ENCODE results near the gene ESRRB. TPM values are rescaled to one million over a fixed set of nuclear protein-coding genes. Genes with fewer than 3 reads are reported as not detected.

Gene ESRRB
- total and polyA plus RNA-seq, 2 experiments from 2014 or later: 0.13 TPM; not detected in 1

DNA sequence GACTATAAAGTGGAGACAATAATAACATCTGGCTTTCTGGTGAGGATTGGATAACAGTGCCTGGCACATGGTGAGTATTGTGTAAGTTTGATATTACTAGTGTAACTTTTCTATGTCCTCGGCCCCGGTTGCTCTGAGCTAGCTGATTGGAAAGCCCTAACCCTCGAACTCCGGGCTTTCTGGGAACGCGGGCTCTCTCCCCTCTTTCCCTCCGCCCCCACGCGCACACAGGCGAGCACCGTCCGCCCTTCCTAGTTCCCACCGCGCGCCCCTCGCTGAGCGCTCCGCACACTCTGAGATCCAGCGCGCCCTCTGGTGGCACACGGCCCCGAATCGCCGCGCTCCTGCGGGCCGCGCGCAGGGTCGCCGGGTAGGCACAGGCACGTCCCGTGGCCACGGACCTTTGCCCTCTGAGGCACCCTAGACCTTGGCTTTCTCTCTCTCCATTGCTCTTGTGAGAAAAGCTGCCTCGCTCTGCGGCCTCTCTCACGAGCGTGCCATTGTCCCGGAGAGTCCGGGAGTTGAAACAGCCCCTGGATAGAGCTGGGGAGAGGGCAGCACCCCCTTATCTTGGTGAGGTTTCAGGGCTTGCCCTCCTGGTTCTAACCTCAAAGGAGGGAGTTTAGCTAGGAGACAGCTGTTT lies 23.2 kb upstream of the ESRRB start:
- Histone ChIP-seq H3K4me2 (peak overlapping the region; percentile 81), H3K9me3 (ENCODE audit: low read depth) (no peaks in the 10 kb centered on the region), H3K79me2 (no peaks in the 10 kb centered on the region), H3K27ac (no peak overlapping the region), H4K20me1 (ENCODE audit: insufficient read depth, poor library complexity, severe bottlenecking) (no peaks in the 10 kb centered on the region), H3K4me1 (ENCODE audit: insufficient read depth) (no peaks in the 10 kb centered on the region), H3K36me3 (replicated peaks; ENCODE audit: insufficient read depth, low read depth) (no peaks in the 10 kb centered on the region), H3K27me3 (peaks cover 10% of the 10 kb centered on the region), H2AFZ (no peak overlapping the region), H3K9me2 (replicated peaks; ENCODE audit: insufficient read depth) (no peaks in the 10 kb centered on the region), H3K4me3 (no peak overlapping the region)
- DNase-seq (ENCODE audit: low spot score): peak; percentile 84
- 4% methylated on average over 39 of the region's 40 CpGs for WGBS (ENCODE audit: low lambda C conversion rate, missing lambda C conversion rate)
- TF ChIP-seq EZH2phosphoT487 (IDR thresholded peaks at IDR 0.05; ENCODE audit: low read depth, severe bottlenecking, unreplicated experiment) (no peak), EZH2 (IDR thresholded peaks at IDR 0.05; ENCODE audit: borderline replicate concordance) (no peak)
- TF ChIP-seq, protein P1, sequence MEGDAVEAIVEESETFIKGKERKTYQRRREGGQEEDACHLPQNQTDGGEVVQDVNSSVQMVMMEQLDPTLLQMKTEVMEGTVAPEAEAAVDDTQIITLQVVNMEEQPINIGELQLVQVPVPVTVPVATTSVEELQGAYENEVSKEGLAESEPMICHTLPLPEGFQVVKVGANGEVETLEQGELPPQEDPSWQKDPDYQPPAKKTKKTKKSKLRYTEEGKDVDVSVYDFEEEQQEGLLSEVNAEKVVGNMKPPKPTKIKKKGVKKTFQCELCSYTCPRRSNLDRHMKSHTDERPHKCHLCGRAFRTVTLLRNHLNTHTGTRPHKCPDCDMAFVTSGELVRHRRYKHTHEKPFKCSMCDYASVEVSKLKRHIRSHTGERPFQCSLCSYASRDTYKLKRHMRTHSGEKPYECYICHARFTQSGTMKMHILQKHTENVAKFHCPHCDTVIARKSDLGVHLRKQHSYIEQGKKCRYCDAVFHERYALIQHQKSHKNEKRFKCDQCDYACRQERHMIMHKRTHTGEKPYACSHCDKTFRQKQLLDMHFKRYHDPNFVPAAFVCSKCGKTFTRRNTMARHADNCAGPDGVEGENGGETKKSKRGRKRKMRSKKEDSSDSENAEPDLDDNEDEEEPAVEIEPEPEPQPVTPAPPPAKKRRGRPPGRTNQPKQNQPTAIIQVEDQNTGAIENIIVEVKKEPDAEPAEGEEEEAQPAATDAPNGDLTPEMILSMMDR (IDR thresholded peaks at IDR 0.05; ENCODE audit: poor library complexity): peak; percentile 99

DNA sequence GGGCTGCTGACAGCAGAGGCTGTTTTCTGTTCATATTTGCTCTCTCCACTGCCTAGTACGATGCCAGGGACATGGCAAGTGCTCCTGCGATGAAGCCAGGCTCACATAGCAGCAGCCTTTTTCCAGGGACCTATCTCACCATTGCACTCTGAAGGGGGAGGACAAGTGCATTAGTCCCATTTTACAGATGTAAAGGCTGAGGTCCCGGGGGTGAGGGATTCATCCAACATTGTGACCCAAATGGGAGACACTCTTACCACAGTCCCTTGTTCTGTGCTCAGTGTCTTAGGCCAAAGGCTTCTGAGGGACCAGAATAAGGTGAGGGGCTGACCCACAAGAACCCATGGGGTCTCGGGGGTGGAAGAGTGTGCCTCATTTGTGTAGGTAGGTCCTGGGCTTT lies 21.6 kb upstream of the ESRRB start:
- WGBS (ENCODE audit: low lambda C conversion rate, missing lambda C conversion rate): 98% methylated on average over 4 of the region's 4 CpGs
- Histone ChIP-seq H3K27ac (no peak overlapping the region), H3K36me3 (replicated peaks; ENCODE audit: insufficient read depth, low read depth) (no peaks in the 10 kb centered on the region), H3K9me3 (ENCODE audit: low read depth) (no peaks in the 10 kb centered on the region), H3K9me2 (replicated peaks; ENCODE audit: insufficient read depth) (no peaks in the 10 kb centered on the region), H3K4me2 (no peak overlapping the region), H3K27me3 (peaks cover 15% of the 10 kb centered on the region), H2AFZ (no peak overlapping the region), H4K20me1 (ENCODE audit: insufficient read depth, poor library complexity, severe bottlenecking) (no peaks in the 10 kb centered on the region), H3K4me3 (no peak overlapping the region), H3K4me1 (ENCODE audit: insufficient read depth) (no peaks in the 10 kb centered on the region), H3K79me2 (no peaks in the 10 kb centered on the region)
- TF ChIP-seq, protein P1 (IDR thresholded peaks at IDR 0.05; ENCODE audit: poor library complexity): no peak
- no peak for TF ChIP-seq EZH2 (IDR thresholded peaks at IDR 0.05; ENCODE audit: borderline replicate concordance)
- TF ChIP-seq EZH2phosphoT487 (IDR thresholded peaks at IDR 0.05; ENCODE audit: low read depth, severe bottlenecking, unreplicated experiment): no peak
- DNase-seq (ENCODE audit: low spot score): no peak

DNA sequence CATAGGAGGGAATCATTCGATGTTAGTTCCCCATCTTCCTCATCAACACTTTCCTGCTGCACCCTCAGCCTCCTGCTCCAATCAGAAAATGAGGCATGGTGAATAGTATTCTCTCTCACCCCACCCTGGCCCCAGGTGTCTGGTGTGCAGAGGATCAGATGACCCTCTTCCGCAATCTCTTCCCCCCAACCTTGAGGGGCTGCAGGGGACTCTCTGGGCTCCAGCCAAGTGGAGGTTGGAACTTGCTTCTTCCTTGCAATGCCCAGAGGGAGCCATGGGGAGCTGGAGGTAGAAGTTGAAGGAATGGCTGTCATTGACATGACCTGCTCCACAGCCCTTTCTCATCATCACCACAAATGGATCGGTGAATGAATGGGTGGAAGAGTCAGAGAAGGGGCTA lies 20.2 kb upstream of the ESRRB start:
- no peaks in the 10 kb centered on the region for H3K79me2 ChIP-seq
- 87% methylated on average over 3 of the region's 3 CpGs for WGBS (ENCODE audit: low lambda C conversion rate, missing lambda C conversion rate)
- no peak for TF ChIP-seq EZH2 (IDR thresholded peaks at IDR 0.05; ENCODE audit: borderline replicate concordance)
- H3K4me1 ChIP-seq (ENCODE audit: insufficient read depth): no peaks in the 10 kb centered on the region
- no peaks in the 10 kb centered on the region for H3K9me3 ChIP-seq (ENCODE audit: low read depth)
- H3K36me3 ChIP-seq (replicated peaks; ENCODE audit: insufficient read depth, low read depth): no peaks in the 10 kb centered on the region
- DNase-seq (ENCODE audit: low spot score): no peak
- H3K4me3 ChIP-seq: no peak overlapping the region
- no peaks in the 10 kb centered on the region for H4K20me1 ChIP-seq (ENCODE audit: insufficient read depth, poor library complexity, severe bottlenecking)
- no peaks in the 10 kb centered on the region for H3K9me2 ChIP-seq (replicated peaks; ENCODE audit: insufficient read depth)
- no peak overlapping the region for H3K27ac ChIP-seq
- no peak overlapping the region for H3K4me2 ChIP-seq
- H2AFZ ChIP-seq: no peak overlapping the region
- peaks cover 21% of the 10 kb centered on the region for H3K27me3 ChIP-seq

DNA sequence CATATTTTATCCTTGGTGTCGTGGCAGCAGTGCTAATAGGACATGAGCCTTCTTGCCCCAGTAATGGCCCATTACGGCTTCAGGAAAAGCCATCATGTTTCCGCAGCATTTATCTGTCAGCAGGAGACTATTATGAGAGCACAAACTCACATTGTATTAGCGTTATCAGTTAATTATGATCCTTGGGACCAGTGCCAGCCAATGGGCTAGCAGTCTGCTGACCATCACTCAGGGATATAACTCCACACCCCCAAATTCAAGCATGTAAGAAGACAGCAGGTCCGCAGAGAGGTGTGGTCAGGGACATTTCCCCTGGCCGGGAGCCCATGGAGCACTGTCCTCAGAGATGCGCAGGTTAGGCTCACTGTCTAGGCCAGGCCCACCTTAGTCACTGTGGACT lies 4.9 kb upstream of the ESRRB start:
- Histone ChIP-seq H4K20me1 (ENCODE audit: insufficient read depth, poor library complexity, severe bottlenecking) (no peaks in the 10 kb centered on the region), H3K4me2 (no peak overlapping the region), H3K9me2 (replicated peaks; ENCODE audit: insufficient read depth) (no peaks in the 10 kb centered on the region), H3K9me3 (ENCODE audit: low read depth) (no peaks in the 10 kb centered on the region), H3K27ac (no peak overlapping the region), H3K4me3 (no peak overlapping the region), H3K36me3 (replicated peaks; ENCODE audit: insufficient read depth, low read depth) (no peaks in the 10 kb centered on the region), H3K79me2 (no peaks in the 10 kb centered on the region), H2AFZ (no peak overlapping the region), H3K4me1 (ENCODE audit: insufficient read depth) (no peaks in the 10 kb centered on the region), H3K27me3 (peaks cover 54% of the 10 kb centered on the region)
- TF ChIP-seq, protein P1 (IDR thresholded peaks at IDR 0.05; ENCODE audit: poor library complexity): no peak
- TF ChIP-seq EZH2phosphoT487 (IDR thresholded peaks at IDR 0.05; ENCODE audit: low read depth, severe bottlenecking, unreplicated experiment): no peak
- TF ChIP-seq EZH2 (IDR thresholded peaks at IDR 0.05; ENCODE audit: borderline replicate concordance): no peak
- no peak for DNase-seq (ENCODE audit: low spot score)
- WGBS (ENCODE audit: low lambda C conversion rate, missing lambda C conversion rate): 88% methylated on average over 7 of the region's 7 CpGs
